GM12878 (cell line): ENCODE data around the gene ACTMAP. TPM values are rescaled to one million over a fixed set of nuclear protein-coding genes. Genes with fewer than 3 reads are reported as not detected.
A peak's percentile ranks its signal among the peaks of the same experiment; 100 is the strongest.

Source experiments
- CBX3 ChIP-seq: fragments of 200-600 bp; sonication (generic); IDR thresholded peaks from 2 replicates; pipeline ENCODE4 v1.6.1; 2016; ENCODE audit warnings: low read depth, borderline replicate concordance
- CUX1 ChIP-seq: IDR thresholded peaks from 2 replicates; pipeline ENCODE4 v1.6.1; 2012; ENCODE audit warnings: improper control_type of control experiment, low read depth, low read length; ENCODE audit not compliant: insufficient replicate concordance
- FOXK2 ChIP-seq: fragments of 450-650 bp; IDR thresholded peaks from 2 replicates; pipeline ENCODE4 v1.6.1; 2017; ENCODE audit warnings: mild to moderate bottlenecking, moderate library complexity
- FOXM1 ChIP-seq: IDR thresholded peaks from 2 replicates; pipeline ENCODE4 v1.6.1; 2012; ENCODE audit warnings: low read depth, mild to moderate bottlenecking, inconsistent platforms, low read length, moderate library complexity
- IRF3 ChIP-seq: fragments of 450-650 bp; IDR thresholded peaks from 2 replicates; pipeline ENCODE4 v1.6.1; 2014; ENCODE audit warnings: mild to moderate bottlenecking
- JUND ChIP-seq: IDR thresholded peaks from 2 replicates; pipeline ENCODE4 v1.6.1; 2012; ENCODE audit warnings: low read depth, mild to moderate bottlenecking, low read length, improper control_type of control experiment, moderate library complexity
- KDM1A ChIP-seq: fragments of 200-600 bp; sonication (generic); IDR thresholded peaks from 2 replicates; pipeline ENCODE4 v1.6.1; 2016; ENCODE audit warnings: borderline replicate concordance
- MXI1 ChIP-seq: fragments of 150-350 bp; IDR thresholded peaks from 2 replicates; pipeline ENCODE4 v1.6.1; 2011; ENCODE audit warnings: low read depth, mild to moderate bottlenecking, inconsistent platforms, low read length, improper control_type of control experiment
- NFYB ChIP-seq: IDR thresholded peaks from 2 replicates; pipeline ENCODE4 v1.6.1; 2011; ENCODE audit warnings: low read depth, mild to moderate bottlenecking, low read length, improper control_type of control experiment, moderate library complexity; ENCODE audit not compliant: insufficient read depth
- PKNOX1 ChIP-seq: fragments of 450-650 bp; IDR thresholded peaks from 2 replicates; pipeline ENCODE4 v1.6.1; 2016; ENCODE audit warnings: mild to moderate bottlenecking
- RELA ChIP-seq: fragments of 450-650 bp; IDR thresholded peaks from 2 replicates; pipeline ENCODE4 v1.8.0; 2014; ENCODE audit warnings: borderline replicate concordance; ENCODE audit not compliant: partially characterized antibody
- SPI1 ChIP-seq: IDR thresholded peaks from 2 replicates; pipeline ENCODE4 v1.6.1; 2011; ENCODE audit warnings: low read depth, mild to moderate bottlenecking, low read length, moderate library complexity, borderline replicate concordance; ENCODE audit not compliant: insufficient read depth
- ZBTB11 ChIP-seq: fragments of 450-650 bp; formaldehyde crosslinking; IDR thresholded peaks from 2 replicates; pipeline ENCODE4 v1.5.0; 2022; ENCODE audit warnings: mild to moderate bottlenecking, missing genetic modification characterization
- ZBTB4 ChIP-seq: fragments of 450-650 bp; formaldehyde crosslinking; IDR thresholded peaks from 2 replicates; pipeline ENCODE4 v1.4.0; 2022; ENCODE audit warnings: mild to moderate bottlenecking, moderate library complexity
- polyA plus RNA-seq, 11 experiments: library from polyadenylated mRNA; depleted of rRNA in 4 of 11; unstranded in 6 of 11; stranded (reverse) in 5 of 11; fragments of >200 nt; fragmentation: Nextera tagmentation in 4 of 11; fragmentation: Illumina TruSeq in 1 of 11; extraction: Ambion mirVana in 4 of 11; extraction: Trizol in 1 of 11; gene quantifications; 1 replicate in 1 of 11; 2 replicates in 10 of 11; pipeline versions ENCODE4 v1.2.1 to v1.2.3, GENCODE V29; 2011 to 2016; ENCODE audit warnings: inconsistent platforms in 2 of 11, missing spikeins in 2 of 11, low read depth in 1 of 11
- total RNA-seq, 4 experiments: library from RNA; depleted of rRNA in 3 of 4; stranded (reverse); fragments of >200 nt in 3 of 4; fragmentation: Illumina TruSeq in 1 of 4; extraction: Trizol in 1 of 4; gene quantifications; 2 replicates each; pipeline versions ENCODE4 v1.2.1 to v1.2.3, GENCODE V29; 2013 to 2021

The ACTMAP gene
- total and polyA plus RNA-seq, 10 of the 15 experiments (the other 5 are each of a cell fraction or from before 2014, with no cell fraction given) = 3.0 to 26.2 (median 11.1) TPM

GRCh38 chr19:40777937-40778705, 27.8 kb upstream of the ACTMAP start, which contains the start of gene RAB4B (continued):
- TF ChIP-seq CUX1 = no peak
- TF ChIP-seq FOXM1 = no peak
- no peak for TF ChIP-seq ZBTB11 (CRISPR knock-in tag)
- TF ChIP-seq FOXK2 = no peak
- TF ChIP-seq MXI1 = peak; percentile 62; the same call in 1 of the 2 replicates
- peak; percentile 97 for TF ChIP-seq IRF3
- TF ChIP-seq JUND = no peak
- peak; percentile 66 for TF ChIP-seq SPI1
- peak; percentile 95 for TF ChIP-seq PKNOX1
- TF ChIP-seq NFYB = peak; percentile 93
- TF ChIP-seq RELA = no peak
- TF ChIP-seq ZBTB4 (CRISPR knock-in tag) = no peak
- TF ChIP-seq CBX3 = no peak
- TF ChIP-seq KDM1A = no peak
